C4-2B (cell line): Measurements from ENCODE around the gene ERBB4.

ENCODE experiments used
- ZFX ChIP-seq: fragments of 450-650 bp; IDR thresholded peaks from 2 replicates; pipeline ENCODE4 v1.6.1; 2017
- TF ChIP-seq, protein P1 (sequence below): fragments of 450-650 bp; conservative IDR thresholded peaks from 2 replicates; pipeline ENCODE4 v1.5.1; 2017; ENCODE audit warnings: mild to moderate bottlenecking

- TF ChIP-seq, protein P1, sequence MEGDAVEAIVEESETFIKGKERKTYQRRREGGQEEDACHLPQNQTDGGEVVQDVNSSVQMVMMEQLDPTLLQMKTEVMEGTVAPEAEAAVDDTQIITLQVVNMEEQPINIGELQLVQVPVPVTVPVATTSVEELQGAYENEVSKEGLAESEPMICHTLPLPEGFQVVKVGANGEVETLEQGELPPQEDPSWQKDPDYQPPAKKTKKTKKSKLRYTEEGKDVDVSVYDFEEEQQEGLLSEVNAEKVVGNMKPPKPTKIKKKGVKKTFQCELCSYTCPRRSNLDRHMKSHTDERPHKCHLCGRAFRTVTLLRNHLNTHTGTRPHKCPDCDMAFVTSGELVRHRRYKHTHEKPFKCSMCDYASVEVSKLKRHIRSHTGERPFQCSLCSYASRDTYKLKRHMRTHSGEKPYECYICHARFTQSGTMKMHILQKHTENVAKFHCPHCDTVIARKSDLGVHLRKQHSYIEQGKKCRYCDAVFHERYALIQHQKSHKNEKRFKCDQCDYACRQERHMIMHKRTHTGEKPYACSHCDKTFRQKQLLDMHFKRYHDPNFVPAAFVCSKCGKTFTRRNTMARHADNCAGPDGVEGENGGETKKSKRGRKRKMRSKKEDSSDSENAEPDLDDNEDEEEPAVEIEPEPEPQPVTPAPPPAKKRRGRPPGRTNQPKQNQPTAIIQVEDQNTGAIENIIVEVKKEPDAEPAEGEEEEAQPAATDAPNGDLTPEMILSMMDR, result no peak
- no peak for TF ChIP-seq ZFX
Observed at GRCh38 chr2:212357606-212358005, 181.0 kb downstream of the ERBB4 start.
